ENCODE results near the gene FAF1.

- TF ChIP-seq, protein P1, sequence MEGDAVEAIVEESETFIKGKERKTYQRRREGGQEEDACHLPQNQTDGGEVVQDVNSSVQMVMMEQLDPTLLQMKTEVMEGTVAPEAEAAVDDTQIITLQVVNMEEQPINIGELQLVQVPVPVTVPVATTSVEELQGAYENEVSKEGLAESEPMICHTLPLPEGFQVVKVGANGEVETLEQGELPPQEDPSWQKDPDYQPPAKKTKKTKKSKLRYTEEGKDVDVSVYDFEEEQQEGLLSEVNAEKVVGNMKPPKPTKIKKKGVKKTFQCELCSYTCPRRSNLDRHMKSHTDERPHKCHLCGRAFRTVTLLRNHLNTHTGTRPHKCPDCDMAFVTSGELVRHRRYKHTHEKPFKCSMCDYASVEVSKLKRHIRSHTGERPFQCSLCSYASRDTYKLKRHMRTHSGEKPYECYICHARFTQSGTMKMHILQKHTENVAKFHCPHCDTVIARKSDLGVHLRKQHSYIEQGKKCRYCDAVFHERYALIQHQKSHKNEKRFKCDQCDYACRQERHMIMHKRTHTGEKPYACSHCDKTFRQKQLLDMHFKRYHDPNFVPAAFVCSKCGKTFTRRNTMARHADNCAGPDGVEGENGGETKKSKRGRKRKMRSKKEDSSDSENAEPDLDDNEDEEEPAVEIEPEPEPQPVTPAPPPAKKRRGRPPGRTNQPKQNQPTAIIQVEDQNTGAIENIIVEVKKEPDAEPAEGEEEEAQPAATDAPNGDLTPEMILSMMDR (IDR thresholded peaks at IDR 0.05; ENCODE audit: insufficient read depth, low read length, poor library complexity, severe bottlenecking) = no peak
- no peak for TF ChIP-seq EZH2phosphoT487 (conservative IDR thresholded peaks at IDR 0.05; ENCODE audit: low read length)
These were observed 11.8 kb upstream of the FAF1 start for GRCh38 chr1:50971748-50972305.
